A549 treated with CORT108297 at 1 μM for 4 hours (cell line): ENCODE results near the gene LAMB1. TPM values are rescaled to one million over a fixed set of nuclear protein-coding genes. Genes with fewer than 3 reads are reported as not detected.

Source experiments
- total RNA-seq: library from RNA; stranded (reverse); fragments of 200-300 nt; extraction: Qiagen RNA extraction; gene quantifications from 5 replicates; pipeline ENCODE4 v1.2.3, GENCODE V29; 2022

The LAMB1 gene
- total RNA-seq, result 118 to 147 TPM (median 123 TPM) in 5 replicates

GRCh38 chr7:108002726-108003598, at the start of gene LAMB1:
Gene LAMB1 (minus strand): TSS chr7:108003161. CDS start chr7:108002885, 276 bp downstream.

DNA sequence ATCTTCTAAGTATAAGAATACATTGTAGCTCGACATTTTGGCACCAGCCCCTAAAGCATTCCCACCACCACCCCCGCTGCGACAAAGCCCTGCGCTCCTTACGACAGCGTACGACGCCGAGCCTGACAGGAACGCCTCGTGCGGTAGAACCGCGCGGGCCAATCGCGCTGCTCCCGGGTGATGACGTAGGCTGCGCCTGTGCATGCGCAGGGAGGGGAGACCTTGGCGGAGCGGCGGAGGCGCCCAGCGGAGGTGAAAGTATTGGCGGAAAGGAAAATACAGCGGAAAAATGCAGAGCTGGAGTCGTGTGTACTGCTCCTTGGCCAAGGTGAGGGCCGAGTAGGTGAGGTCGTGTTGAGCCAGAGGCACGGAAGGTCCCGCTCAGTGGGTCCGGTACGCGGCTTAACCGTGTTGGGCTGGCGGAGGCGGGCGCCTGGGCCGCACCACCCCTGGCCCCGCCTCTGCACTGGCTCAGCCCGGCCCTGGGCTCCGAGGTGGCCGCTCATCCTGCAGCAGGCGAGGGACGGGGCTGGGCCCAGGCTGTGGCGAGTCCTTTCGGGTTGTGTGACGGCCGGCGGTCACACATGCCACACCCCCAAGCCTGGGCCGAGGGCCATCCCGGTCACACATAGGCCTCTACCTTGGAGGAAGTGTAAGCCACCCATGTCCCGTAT, 111.9 kb downstream of the LAMB1 start, which contains the start of gene DLD:
Gene DLD (plus strand): TSS at position 222 of the 674 bp plus-strand sequence. CDS start 68 bp downstream, at position 290.

Other genes with a start within 250 kb of the LAMB1 start
- gene SLC26A3, start 199.9 kb downstream of the LAMB1 start, total RNA-seq, result not detected in 5 replicates
- 91.1 to 127 TPM (median 93.0 TPM) in 5 replicates for gene DLD, start 112.0 kb downstream of the LAMB1 start, total RNA-seq
- 0.09 to 0.29 TPM (median 0.14 TPM) in 5 replicates for gene LAMB4, start 127.2 kb upstream of the LAMB1 start, total RNA-seq